Chondrocyte (in vitro differentiated cells): Measurements from ENCODE around the gene LIPC. TPM values are rescaled to one million over a fixed set of nuclear protein-coding genes. Genes with fewer than 3 reads are reported as not detected.

ENCODE experiments used
- DNase-seq: peaks from one replicate; pipeline ENCODE4 v3.0.0; 2021; ENCODE audit warnings: mixed read lengths, low spot score
- H3K27ac Mint-ChIP-seq: one replicate; pipeline ENCODE4 v1.8.0; 2021; ENCODE audit warnings: mild to moderate bottlenecking, moderate library complexity, mixed read lengths; ENCODE audit not compliant: unreplicated experiment
- H3K27me3 Mint-ChIP-seq: 2 replicates; pipeline ENCODE4 v1.8.0; 2021; ENCODE audit warnings: low read depth, mixed read lengths
- H3K36me3 Mint-ChIP-seq: 2 replicates; pipeline ENCODE4 v1.8.0; 2021; ENCODE audit warnings: low read depth, mixed read lengths
- H3K4me1 Mint-ChIP-seq: 2 replicates; pipeline ENCODE4 v1.8.0; 2021; ENCODE audit warnings: low read depth, mild to moderate bottlenecking, mixed read lengths
- H3K4me3 Mint-ChIP-seq: one replicate; pipeline ENCODE4 v1.8.0; 2021; ENCODE audit warnings: mild to moderate bottlenecking, moderate library complexity, mixed read lengths; ENCODE audit not compliant: unreplicated experiment
- H3K9me3 Mint-ChIP-seq: 2 replicates; pipeline ENCODE4 v1.8.0; 2021; ENCODE audit warnings: low read depth, mixed read lengths
- CTCF ChIP-seq: fragments of 200-600 bp; sonication (generic); IDR thresholded peaks from 2 replicates; pipeline ENCODE4 v1.5.0; 2021; ENCODE audit warnings: antibody characterized with exemption, mild to moderate bottlenecking, moderate library complexity
- total RNA-seq: library from RNA; stranded (reverse); gene quantifications from 3 replicates; pipeline ENCODE4 v1.2.1, GENCODE V29; 2021

Gene LIPC
- total RNA-seq, 1 donor from 2014 or later, result not detected

- Mint-ChIP-seq H3K9me3 (no peaks in the 10 kb centered on the region), H3K27me3 (peaks cover 4% of the 10 kb centered on the region), H3K36me3 (no peaks in the 10 kb centered on the region), H3K27ac (no peak overlapping the region), H3K4me1 (peaks cover 32% of the 10 kb centered on the region), H3K4me3 (no peak overlapping the region)
- no peak for TF ChIP-seq CTCF
- no peak for DNase-seq
Measured at GRCh38 chr15:58436552-58436951, 4.8 kb downstream of the LIPC start.

- TF ChIP-seq CTCF, result no peak
- Mint-ChIP-seq H3K27ac (no peak overlapping the region), H3K9me3 (no peaks in the 10 kb centered on the region), H3K27me3 (no peaks in the 10 kb centered on the region), H3K4me1 (peaks cover 40% of the 10 kb centered on the region), H3K4me3 (no peak overlapping the region), H3K36me3 (no peaks in the 10 kb centered on the region)
- DNase-seq, result no peak
Measured at GRCh38 chr15:58437531-58438105, 5.8 kb downstream of the LIPC start.

GRCh38 chr15:58438111-58438510 is 6.3 kb downstream of the LIPC start:
- Mint-ChIP-seq H3K27me3 (no peaks in the 10 kb centered on the region), H3K27ac (no peak overlapping the region), H3K9me3 (no peaks in the 10 kb centered on the region), H3K4me3 (no peak overlapping the region), H3K4me1 (peaks cover 40% of the 10 kb centered on the region), H3K36me3 (no peaks in the 10 kb centered on the region)
- TF ChIP-seq CTCF, result no peak
- no peak for DNase-seq

DNA sequence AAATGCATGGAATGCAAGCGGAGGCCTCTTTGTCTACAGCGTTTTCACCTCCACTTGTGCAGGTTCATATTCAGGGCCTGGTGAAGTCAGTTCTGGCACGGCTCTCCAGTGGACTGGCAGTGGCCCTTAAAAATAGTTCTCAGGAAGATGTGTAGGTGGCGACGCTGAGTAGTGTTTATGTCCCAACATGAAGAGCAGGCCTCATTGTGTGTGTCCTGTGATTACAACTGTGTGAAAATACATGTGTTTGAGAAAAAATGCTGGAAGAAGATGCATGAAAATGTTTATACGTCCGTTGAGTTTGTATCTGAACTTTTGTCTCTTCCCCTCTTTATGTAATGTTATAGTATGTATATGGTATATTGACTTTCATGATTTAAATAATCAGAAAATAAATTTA is 7.2 kb downstream of the LIPC start:
- Mint-ChIP-seq H3K9me3 (no peaks in the 10 kb centered on the region), H3K27ac (peak overlapping the region; percentile 8), H3K36me3 (no peaks in the 10 kb centered on the region), H3K4me3 (no peak overlapping the region), H3K27me3 (no peaks in the 10 kb centered on the region), H3K4me1 (peaks cover 40% of the 10 kb centered on the region)
- TF ChIP-seq CTCF, result peak; percentile 70
- DNase-seq, result no peak

DNA sequence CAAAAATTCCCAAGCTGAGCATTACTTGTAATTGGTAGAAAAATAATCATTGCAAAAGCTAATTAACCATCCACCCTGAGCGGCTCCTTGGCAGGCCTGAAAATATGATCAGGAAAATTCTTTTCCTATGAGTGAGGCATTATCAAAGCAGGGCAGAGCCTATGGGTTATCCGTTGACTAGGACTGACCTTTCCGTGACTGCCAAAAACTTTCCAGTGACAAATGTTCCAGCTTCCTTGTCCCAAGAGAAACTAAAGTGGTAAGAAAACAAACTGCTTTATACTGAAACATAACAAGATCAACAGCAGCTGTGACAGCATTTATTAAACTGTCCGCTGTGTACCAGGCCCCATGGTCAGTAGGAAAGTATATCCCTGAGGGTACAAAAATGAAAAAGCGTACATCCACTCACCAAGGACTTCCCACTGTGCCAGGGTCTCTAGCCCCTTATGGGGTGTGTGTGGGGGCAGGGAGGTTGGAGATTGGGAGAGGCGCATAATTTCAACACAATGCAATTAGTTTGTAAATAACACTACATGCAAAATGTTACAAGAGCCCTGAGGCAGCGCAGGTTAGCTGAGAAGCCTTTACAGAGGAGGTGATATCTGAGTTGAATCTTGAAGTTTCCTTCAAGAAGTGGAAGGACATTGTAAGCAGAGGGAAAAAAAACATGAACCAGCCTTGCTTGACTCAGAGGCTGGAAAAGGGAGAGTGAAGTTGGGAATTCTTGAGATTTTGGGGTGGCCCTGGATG is 8.5 kb downstream of the LIPC start:
- H3K27me3 Mint-ChIP-seq, result no peaks in the 10 kb centered on the region
- no peak for TF ChIP-seq CTCF
- peaks cover 40% of the 10 kb centered on the region for H3K4me1 Mint-ChIP-seq
- H3K9me3 Mint-ChIP-seq, result no peaks in the 10 kb centered on the region
- DNase-seq, result no peak
- no peak overlapping the region for H3K4me3 Mint-ChIP-seq
- H3K36me3 Mint-ChIP-seq, result no peaks in the 10 kb centered on the region
- H3K27ac Mint-ChIP-seq, result peak overlapping the region; percentile 76
